ENCODE results near the gene CACNA2D3.

DNA sequence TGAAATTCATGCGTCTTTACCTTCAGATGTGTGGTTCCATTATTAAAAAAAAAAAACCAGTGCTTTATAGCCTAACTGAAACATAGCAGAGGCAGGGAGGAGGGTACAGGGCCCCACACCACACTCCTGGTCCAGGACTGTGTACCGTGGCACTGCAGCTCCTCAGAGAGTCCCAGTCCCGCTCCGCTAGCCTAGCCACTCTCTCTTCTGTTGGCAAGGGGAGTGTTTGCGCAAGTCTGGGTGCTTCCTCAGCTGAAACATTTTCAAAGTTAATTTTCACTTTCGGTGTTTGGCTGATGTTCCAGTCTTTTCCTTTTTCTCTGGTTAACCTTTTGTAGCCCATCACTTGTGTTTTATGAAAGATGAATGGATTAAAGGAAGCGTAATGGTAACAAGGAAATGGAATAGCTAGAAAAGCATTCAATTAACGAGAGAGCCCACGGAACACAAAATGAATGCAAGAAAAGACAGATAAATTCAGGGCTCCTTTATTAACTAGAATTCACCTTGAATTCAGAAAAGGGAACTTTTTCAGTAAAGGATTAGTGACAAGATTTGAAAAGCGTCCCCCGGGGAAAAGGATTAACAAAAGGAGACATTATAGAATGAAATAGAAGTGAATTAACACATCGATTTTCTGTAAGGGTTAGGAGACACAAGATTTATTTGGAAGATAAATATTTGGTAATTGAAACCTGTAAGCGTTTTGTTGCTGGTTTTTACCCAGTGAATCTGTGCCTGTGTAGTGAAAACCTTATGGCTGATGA is 177.0 kb downstream of the CACNA2D3 start:
- TF ChIP-seq, protein P1, sequence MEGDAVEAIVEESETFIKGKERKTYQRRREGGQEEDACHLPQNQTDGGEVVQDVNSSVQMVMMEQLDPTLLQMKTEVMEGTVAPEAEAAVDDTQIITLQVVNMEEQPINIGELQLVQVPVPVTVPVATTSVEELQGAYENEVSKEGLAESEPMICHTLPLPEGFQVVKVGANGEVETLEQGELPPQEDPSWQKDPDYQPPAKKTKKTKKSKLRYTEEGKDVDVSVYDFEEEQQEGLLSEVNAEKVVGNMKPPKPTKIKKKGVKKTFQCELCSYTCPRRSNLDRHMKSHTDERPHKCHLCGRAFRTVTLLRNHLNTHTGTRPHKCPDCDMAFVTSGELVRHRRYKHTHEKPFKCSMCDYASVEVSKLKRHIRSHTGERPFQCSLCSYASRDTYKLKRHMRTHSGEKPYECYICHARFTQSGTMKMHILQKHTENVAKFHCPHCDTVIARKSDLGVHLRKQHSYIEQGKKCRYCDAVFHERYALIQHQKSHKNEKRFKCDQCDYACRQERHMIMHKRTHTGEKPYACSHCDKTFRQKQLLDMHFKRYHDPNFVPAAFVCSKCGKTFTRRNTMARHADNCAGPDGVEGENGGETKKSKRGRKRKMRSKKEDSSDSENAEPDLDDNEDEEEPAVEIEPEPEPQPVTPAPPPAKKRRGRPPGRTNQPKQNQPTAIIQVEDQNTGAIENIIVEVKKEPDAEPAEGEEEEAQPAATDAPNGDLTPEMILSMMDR (IDR thresholded peaks at IDR 0.05), result no peak
- no peak for TF ChIP-seq POLR2A (IDR thresholded peaks at IDR 0.05)
